A673 (cell line): Measurements from ENCODE around the gene TUBA4B. TPM values are rescaled to one million over a fixed set of nuclear protein-coding genes. Genes with fewer than 3 reads are reported as not detected.

Experiments used
- BruUV-seq: library from RNA; stranded (reverse); fragments of 400-500 nt; replicated peaks from 2 replicates; lab custom pipeline; 2021; lab: Mats Ljungman, UMichigan
- CTCF ChIA-PET: fragments of 300-600 bp; sonication (Branson Sonifier 250); formaldehyde crosslinking; loops from one replicate; lab custom pipeline; 2022; ENCODE audit warnings: antibody characterized with exemption; lab: Charles Lee
- POLR2A ChIA-PET: fragments of 300-600 bp; sonication (Branson Sonifier 250); formaldehyde crosslinking; loops from one replicate; lab custom pipeline; 2022; ENCODE audit warnings: antibody characterized with exemption; ENCODE audit not compliant: low non-redundant PET; lab: Charles Lee
- DNase-seq: peaks from one replicate; pipeline ENCODE4 v3.0.0-alpha.2; 2015; ENCODE audit warnings: low spot score
- H3K27ac ChIP-seq: fragments of 200-600 bp; sonication (generic); 2 replicates; pipeline ENCODE4 v1.5.1; 2016; ENCODE audit warnings: mixed run types, low read depth, mild to moderate bottlenecking, mixed read lengths, antibody characterized with exemption, low read length; ENCODE audit not compliant: poor library complexity, severe bottlenecking
- H3K27me3 ChIP-seq: fragments of 200-600 bp; sonication (generic); replicated peaks from 2 replicates; pipeline ENCODE4 v1.6.1; 2017; ENCODE audit warnings: mixed run types, low read depth, mild to moderate bottlenecking, mixed read lengths, antibody characterized with exemption, low read length; ENCODE audit not compliant: insufficient read depth, poor library complexity
- H3K36me3 ChIP-seq: fragments of 200-600 bp; sonication (generic); 2 replicates; pipeline ENCODE4 v1.6.1; 2016; ENCODE audit warnings: mixed run types, mild to moderate bottlenecking, mixed read lengths, antibody characterized with exemption, low read length; ENCODE audit not compliant: insufficient read depth, poor library complexity, severe bottlenecking
- H3K4me1 ChIP-seq: fragments of 200-600 bp; sonication (generic); 2 replicates; pipeline ENCODE4 v1.6.1; 2017; ENCODE audit warnings: mixed run types, mild to moderate bottlenecking, mixed read lengths, antibody characterized with exemption, low read length; ENCODE audit not compliant: insufficient read depth, poor library complexity, severe bottlenecking
- H3K4me3 ChIP-seq: fragments of 200-600 bp; sonication (generic); 2 replicates; pipeline ENCODE4 v1.5.1; 2016; ENCODE audit warnings: low read depth, mixed run types, mild to moderate bottlenecking, mixed read lengths, low read length; ENCODE audit not compliant: poor library complexity, severe bottlenecking
- H3K9me3 ChIP-seq: fragments of 200-600 bp; sonication (generic); 2 replicates; pipeline ENCODE4 v1.6.1; 2016; ENCODE audit warnings: mixed run types, low read depth, mild to moderate bottlenecking, mixed read lengths, antibody characterized with exemption, low read length; ENCODE audit not compliant: poor library complexity, severe bottlenecking
- EZH2 ChIP-seq: fragments of 200-600 bp; sonication (generic); IDR thresholded peaks from 2 replicates; pipeline ENCODE4 v1.6.1; 2017; ENCODE audit warnings: borderline replicate concordance, low read depth, mild to moderate bottlenecking, mixed read lengths, antibody characterized with exemption, low read length; ENCODE audit not compliant: poor library complexity, severe bottlenecking
- intact Hi-C: fragments of 100-400 bp; cut with micrococcal nuclease; formaldehyde crosslinking; loops from one replicate; pipeline ENCODE4 v1.10.0; 2022; ENCODE audit not compliant: unreplicated experiment
- total RNA-seq: library from RNA; stranded (reverse); gene quantifications from 2 replicates; pipeline ENCODE4 v1.2.3, GENCODE V29; 2021
- TF ChIP-seq, protein P1 (sequence below): fragments of 300-800, 200-600 bp; sonication (generic); conservative IDR thresholded peaks from 2 replicates; pipeline ENCODE4 v1.5.1; 2017; ENCODE audit warnings: low read depth, mild to moderate bottlenecking, antibody characterized with exemption, low read length, moderate library complexity, mixed read lengths

TUBA4B gene
- total RNA-seq, 1 experiment from 2014 or later: not detected

- no peak overlapping the region for H3K4me3 ChIP-seq
- no peaks in the 10 kb centered on the region for H3K27me3 ChIP-seq
- H3K27ac ChIP-seq: no peak overlapping the region
- H3K4me1 ChIP-seq: peaks cover 15% of the 10 kb centered on the region
- DNase-seq: no peak
- H3K9me3 ChIP-seq: no peaks in the 10 kb centered on the region
- no peak for TF ChIP-seq EZH2
- TF ChIP-seq, protein P1, sequence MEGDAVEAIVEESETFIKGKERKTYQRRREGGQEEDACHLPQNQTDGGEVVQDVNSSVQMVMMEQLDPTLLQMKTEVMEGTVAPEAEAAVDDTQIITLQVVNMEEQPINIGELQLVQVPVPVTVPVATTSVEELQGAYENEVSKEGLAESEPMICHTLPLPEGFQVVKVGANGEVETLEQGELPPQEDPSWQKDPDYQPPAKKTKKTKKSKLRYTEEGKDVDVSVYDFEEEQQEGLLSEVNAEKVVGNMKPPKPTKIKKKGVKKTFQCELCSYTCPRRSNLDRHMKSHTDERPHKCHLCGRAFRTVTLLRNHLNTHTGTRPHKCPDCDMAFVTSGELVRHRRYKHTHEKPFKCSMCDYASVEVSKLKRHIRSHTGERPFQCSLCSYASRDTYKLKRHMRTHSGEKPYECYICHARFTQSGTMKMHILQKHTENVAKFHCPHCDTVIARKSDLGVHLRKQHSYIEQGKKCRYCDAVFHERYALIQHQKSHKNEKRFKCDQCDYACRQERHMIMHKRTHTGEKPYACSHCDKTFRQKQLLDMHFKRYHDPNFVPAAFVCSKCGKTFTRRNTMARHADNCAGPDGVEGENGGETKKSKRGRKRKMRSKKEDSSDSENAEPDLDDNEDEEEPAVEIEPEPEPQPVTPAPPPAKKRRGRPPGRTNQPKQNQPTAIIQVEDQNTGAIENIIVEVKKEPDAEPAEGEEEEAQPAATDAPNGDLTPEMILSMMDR: no peak
- peaks cover 62% of the 10 kb centered on the region for H3K36me3 ChIP-seq
- ChIA-PET POLR2A (no interaction called here), CTCF (interaction anchor here (0.8 kb wide), 1 partner anchor 39 kb away, joined by 7 read pairs; no protein-coding TSS in a partner anchor)
- BruUV-seq: no TSS peak
- intact Hi-C loops: no loop called here
These were observed 42.1 kb upstream of the TUBA4B start for GRCh38 chr2:219210886-219211362.

DNA sequence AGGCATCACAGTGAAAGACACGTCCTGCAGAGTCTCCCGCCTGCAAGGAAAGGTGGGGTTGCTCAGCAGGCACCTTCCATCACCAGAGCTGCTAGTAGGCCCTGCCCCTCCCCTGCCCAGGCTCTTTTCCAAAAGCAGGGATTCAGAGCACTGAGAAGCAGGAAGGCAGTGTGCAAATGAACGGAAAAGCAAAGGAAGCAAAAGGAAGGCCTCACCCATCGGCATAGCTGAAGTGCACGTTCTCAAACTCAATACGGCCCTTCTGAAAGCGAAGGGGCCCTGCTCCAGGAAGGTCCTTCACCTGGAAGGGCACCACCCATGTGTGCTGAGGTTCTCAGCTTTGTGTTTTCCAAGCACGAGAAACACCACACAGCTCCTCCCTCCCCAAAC lies 40.0 kb upstream of the TUBA4B start:
- BruUV-seq: no TSS peak
- CTCF ChIA-PET: no interaction called here
- intact Hi-C loops: loop anchor here (1.0 kb wide), 1 partner anchor 81 kb away; no protein-coding TSS in a partner anchor
- Histone ChIP-seq H3K9me3 (no peaks in the 10 kb centered on the region), H3K4me3 (no peak overlapping the region), H3K36me3 (peaks cover 71% of the 10 kb centered on the region), H3K27me3 (no peaks in the 10 kb centered on the region), H3K4me1 (peaks cover 19% of the 10 kb centered on the region), H3K27ac (no peak overlapping the region)
- TF ChIP-seq EZH2: no peak
- TF ChIP-seq, protein P1: no peak
- POLR2A ChIA-PET: no interaction called here
- DNase-seq: no peak

- CTCF ChIA-PET: no interaction called here
- BruUV-seq: no TSS peak
- intact Hi-C loops: loop anchor here (1.0 kb wide), 1 partner anchor 81 kb away; no protein-coding TSS in a partner anchor
- H3K9me3 ChIP-seq: no peaks in the 10 kb centered on the region
- no peak overlapping the region for H3K4me3 ChIP-seq
- peaks cover 69% of the 10 kb centered on the region for H3K36me3 ChIP-seq
- no peak for DNase-seq
- no peak for TF ChIP-seq EZH2
- TF ChIP-seq, protein P1: no peak
- peaks cover 19% of the 10 kb centered on the region for H3K4me1 ChIP-seq
- no peak overlapping the region for H3K27ac ChIP-seq
- POLR2A ChIA-PET: no interaction called here
- H3K27me3 ChIP-seq: no peaks in the 10 kb centered on the region
These were observed 39.5 kb upstream of the TUBA4B start for GRCh38 chr2:219213486-219214071.
